HL-60/S4 treated with retinoic acid at 250 ng/mL for 4 days and 3 days (cell line): ENCODE results near the gene REPS1.
"Not testable (repeated sequence)": the region's sequence is repeated elsewhere in the genome, so short reads cannot be mapped to it uniquely, and the experiment has no call there.

Experiments
- in situ Hi-C: fragments of 300-500 bp; cut with MboI; formaldehyde crosslinking; loops from 2 replicates; pipeline ENCODE4 v1.7.0; 2022; ENCODE audit warnings: low sequenced_read_pairs

The REPS1 gene, protein sequence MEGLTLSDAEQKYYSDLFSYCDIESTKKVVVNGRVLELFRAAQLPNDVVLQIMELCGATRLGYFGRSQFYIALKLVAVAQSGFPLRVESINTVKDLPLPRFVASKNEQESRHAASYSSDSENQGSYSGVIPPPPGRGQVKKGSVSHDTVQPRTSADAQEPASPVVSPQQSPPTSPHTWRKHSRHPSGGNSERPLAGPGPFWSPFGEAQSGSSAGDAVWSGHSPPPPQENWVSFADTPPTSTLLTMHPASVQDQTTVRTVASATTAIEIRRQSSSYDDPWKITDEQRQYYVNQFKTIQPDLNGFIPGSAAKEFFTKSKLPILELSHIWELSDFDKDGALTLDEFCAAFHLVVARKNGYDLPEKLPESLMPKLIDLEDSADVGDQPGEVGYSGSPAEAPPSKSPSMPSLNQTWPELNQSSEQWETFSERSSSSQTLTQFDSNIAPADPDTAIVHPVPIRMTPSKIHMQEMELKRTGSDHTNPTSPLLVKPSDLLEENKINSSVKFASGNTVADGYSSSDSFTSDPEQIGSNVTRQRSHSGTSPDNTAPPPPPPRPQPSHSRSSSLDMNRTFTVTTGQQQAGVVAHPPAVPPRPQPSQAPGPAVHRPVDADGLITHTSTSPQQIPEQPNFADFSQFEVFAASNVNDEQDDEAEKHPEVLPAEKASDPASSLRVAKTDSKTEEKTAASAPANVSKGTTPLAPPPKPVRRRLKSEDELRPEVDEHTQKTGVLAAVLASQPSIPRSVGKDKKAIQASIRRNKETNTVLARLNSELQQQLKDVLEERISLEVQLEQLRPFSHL

GRCh38 chr6:138987643-138988468 lies at the start of gene REPS1:
TSS of gene REPS1 (minus strand) at chr6:138988253. CDS start at chr6:138987682, 571 bp downstream.
- in situ Hi-C loops: no loop called here

DNA sequence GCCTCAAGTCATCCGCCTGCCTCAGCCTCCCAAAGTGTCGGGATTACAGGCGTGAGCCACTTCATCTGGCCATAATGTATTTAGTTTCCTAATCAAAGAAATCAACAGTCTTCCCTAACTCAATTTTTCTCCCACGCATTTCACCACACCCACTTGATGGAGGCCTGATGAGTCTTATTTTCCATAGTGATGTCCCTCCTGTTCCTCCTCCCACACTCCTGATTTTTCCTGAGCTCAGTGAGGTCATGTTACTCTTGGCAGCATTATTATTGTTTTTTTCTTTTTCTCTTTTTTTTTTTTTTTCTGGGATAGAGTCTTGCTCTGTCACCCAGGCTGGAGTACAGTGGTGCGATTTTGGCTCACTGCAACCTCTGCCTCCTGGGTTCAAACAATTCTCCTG lies 49.4 kb upstream of the REPS1 start:
- in situ Hi-C loops: no loop called here

GRCh38 chr6:139030228-139030963 lies 42.3 kb upstream of the REPS1 start:
- in situ Hi-C loops: no loop called here

- in situ Hi-C loops: no loop called here
Measured at GRCh38 chr6:139029470-139030227, 41.6 kb upstream of the REPS1 start.

DNA sequence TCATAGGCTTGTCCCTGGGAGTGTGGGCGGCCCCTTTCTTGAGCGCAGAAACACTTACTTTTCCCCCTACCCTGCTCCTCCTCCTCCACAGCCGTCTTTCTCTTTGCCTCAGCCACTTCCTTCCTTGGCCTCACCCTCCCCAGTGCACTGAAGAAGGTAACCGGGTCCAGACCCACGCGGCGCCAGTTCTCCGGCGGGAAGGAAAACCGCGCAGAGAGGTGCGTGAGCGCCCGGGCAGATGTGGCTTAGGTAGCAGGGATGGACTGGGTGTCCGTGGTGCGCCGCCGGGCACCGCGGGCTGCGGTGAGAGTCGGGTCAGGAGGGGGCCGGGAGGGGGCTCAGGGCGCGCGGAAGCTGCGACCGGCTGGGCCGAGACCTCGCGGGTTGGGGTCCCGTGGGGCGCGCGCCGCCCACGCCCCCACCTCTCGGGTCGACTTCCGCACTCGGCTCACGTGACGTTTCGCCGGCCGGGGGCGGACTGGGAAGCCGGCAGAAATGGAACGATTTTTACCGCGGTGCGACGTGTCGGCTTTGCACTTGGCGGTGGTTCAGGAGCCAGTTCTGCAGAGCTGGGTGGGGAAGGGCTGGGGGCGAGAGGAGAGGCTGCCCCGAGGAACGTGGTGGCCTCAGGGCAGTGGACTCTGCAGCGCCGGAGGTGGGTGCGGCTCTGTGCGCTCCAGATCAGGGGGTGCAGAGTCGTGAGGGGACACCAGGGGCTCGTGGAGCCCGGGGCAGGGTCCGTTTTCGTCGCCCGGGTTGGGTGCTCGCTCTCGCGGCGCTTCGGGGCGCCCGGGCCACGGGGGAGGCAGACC lies 40.8 kb upstream of the REPS1 start, which contains the start of gene ABRACL:
ABRACL (plus strand) TSS at position 88 of the 812 bp plus-strand sequence. CDS start 5,416 bp downstream, outside the sequence.
- in situ Hi-C loops: no loop called here

DNA sequence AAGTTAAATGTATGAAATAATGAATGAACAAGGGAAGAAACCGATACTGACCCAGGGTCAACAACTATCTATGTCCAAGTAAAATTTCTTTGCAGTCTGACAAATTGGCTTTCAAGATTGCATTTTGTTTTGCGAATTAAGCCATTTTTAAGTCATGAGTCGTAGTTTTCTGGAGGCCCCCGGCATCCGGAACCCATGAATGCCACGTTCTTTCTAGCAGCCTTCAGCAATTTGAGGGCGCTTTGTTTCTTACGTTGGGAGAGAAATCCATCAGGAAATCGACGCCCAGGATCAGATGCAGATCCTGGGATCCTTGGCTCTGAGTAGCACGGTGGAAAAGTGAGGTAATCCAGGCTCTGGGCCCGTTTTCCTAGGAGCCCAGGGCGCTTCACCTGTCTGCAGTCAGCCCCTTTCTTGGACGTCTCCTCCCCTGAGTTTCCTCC lies 40.2 kb upstream of the REPS1 start:
- in situ Hi-C loops: no loop called here

DNA sequence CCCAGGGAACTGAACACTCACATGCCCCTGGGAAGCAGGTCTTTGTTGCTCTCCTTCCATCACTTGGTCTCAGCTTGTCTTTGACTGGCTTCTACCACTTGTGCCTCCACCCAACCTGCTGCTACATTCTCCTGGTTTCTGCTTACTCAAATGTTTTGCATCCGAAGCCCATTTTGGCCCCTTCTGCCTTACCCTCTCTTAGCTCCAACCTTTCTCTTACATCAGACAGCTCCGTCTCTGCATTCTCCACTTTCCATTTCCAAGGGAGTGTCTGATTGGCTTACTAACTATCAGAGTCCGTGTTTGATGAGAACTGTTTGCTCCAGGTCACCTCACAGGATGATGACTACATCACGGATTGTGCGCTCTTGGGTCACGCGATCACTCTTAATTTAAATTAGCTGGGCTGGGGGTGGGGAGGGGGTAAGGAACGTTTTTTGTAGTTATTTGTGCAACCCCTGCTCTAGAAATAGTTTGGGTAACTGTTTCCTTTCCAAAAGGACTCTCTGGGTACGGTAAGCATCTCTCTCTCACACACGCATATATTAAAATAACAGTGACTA lies 39.6 kb upstream of the REPS1 start:
- in situ Hi-C loops: no loop called here

DNA sequence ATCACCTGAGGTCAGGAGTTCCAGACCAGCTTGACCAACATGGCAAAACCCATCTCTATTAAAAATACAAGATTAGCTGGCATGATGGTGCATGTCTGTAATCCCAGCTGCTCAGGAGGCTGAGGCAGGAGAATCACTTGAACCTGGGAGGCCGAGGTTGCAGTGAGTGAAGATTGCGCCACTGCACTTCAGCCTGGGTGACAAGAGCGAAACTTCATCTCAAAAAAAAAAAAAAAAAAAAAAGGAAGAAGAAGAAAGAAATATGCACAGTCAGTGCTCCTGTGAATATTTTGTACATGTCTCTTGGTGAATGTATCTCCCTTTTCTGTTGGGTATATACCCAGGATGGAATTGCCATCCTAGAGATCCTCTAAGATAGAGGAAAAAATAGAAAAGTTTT lies 37.4 kb upstream of the REPS1 start:
- in situ Hi-C loops: not testable (repeated sequence)

DNA sequence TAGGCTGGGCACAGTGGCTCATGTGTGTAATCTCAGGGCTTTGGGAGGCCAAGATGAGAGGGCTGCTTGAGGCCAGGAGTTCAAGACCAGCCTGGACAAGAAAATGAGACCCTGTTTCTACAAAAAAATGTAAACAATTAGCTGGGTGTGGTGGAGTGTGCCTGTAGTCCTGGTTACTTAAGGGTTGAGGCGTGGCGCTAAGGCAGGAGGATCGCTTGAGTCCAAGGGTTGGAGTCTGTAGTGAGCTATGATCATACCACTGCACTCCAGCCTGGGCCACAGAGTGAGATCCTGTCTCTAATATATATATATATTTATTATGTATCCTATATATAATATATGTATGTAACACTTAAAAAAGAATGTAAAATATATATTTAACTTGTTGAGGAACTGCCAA lies 32.6 kb upstream of the REPS1 start:
- in situ Hi-C loops: no loop called here

GRCh38 chr6:139019722-139020121 lies 31.7 kb upstream of the REPS1 start:
- in situ Hi-C loops: no loop called here

DNA sequence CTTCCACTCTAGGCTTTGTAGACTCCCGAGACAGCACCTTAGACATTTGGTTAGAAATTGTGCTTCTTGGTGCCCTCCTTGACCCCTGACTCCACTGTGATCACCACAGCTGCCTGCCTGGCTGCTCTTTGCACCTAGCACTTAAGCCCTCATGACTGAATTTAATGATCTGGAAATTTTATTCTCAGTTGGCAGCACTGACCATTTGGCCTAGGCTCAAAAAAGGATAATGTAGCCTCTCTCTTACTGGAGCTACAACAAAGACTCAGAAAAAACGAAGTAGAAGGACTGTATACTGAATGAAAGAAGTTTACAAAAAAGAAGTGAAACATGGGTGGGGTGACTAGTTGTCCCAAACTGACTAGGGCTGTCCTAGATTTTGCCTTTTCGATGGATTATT lies 29.2 kb upstream of the REPS1 start:
- in situ Hi-C loops: no loop called here

DNA sequence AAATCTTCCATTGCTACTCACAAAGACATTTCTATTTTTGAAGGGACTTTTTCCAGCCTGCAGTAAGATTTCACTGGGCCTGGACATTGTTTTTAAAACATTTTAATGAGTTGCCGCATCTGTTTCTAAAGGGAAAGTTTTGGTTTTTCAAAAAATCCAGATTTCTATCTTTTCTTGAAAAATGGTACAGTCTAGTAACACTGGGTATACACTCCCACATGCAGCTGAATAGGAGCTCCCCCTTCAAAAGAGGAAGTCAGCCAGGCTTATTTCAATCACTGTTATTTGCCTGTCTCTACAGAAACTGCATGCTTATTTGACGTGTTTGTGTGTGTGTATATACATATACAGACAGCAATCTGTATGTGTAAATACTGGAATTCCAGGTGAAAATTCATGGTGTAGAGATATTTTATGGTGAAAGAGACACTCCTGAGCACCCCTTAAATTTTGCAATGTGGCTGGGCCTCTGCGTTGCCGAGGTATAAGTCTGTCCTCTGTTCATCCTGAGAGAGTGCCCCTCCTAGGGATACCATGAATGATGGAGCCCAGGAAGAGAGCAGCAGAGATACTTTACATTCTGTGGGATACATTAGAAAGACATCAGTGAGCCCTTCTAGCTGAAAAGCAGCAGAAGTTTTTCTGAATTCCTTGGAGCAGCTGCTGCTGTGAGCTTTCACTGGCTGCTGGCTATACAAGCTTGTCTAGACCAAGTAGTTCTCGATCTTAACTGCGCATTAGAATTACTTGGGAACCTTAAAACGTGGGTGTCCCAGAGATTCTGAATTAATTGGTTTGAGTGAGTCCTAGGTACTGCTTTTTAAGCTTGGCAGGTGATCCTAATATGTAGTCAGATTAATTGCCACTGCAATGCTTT lies 28.5 kb upstream of the REPS1 start:
- in situ Hi-C loops: no loop called here

- in situ Hi-C loops: no loop called here
Measured at GRCh38 chr6:139014945-139015344, 26.9 kb upstream of the REPS1 start.

GRCh38 chr6:139013185-139013800 lies 25.2 kb upstream of the REPS1 start:
- in situ Hi-C loops: no loop called here

GRCh38 chr6:139011980-139012379 lies 23.9 kb upstream of the REPS1 start:
- in situ Hi-C loops: no loop called here

- in situ Hi-C loops: no loop called here
Measured at GRCh38 chr6:139010674-139011073, 22.6 kb upstream of the REPS1 start.

DNA sequence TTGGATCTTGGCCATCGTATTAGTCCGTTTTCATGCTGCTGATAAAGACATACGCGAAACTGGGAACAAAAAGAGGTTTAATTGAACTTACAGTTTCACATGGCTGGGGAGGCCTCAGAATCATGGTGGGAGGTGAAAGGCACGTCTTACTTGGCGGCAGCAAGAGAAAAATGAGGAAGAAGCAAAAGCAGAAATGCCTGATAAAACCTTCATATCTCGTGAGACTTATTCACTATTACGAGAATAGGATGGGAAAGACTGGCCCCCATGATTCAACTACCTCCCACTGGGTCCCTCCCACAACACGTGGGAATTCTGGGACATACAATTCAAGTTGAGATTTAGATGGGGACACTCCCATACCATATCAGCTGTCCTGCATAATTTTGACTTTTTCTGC lies 20.1 kb upstream of the REPS1 start:
- in situ Hi-C loops: no loop called here
